Body of pancreas (tissue), 4 donors: ENCODE results near the gene NEB.

Source experiments
- CTCF ChIP-seq, 7 experiments: fragments of 450-650 bp in 4 of 7; fragments of 200-600 bp in 3 of 7; sonication (generic) in 3 of 7; IDR thresholded peaks; one replicate each; pipeline ENCODE4 v1.5.1; 2016 to 2019; ENCODE audit warnings: antibody characterized with exemption in 7 of 7
- POLR2A ChIP-seq, 3 donors: fragments of 450-650 bp; IDR thresholded peaks; one replicate each; pipeline ENCODE4 v1.6.1; 2016; ENCODE audit warnings: antibody characterized with exemption in 3 of 3, mild to moderate bottlenecking in 2 of 3

- TF ChIP-seq CTCF (IDR thresholded peaks at IDR 0.05): no peak
- no peak for TF ChIP-seq POLR2A (IDR thresholded peaks at IDR 0.05)
Observed at GRCh38 chr2:151490276-151490675, 244.0 kb downstream of the NEB start.
